CD14-positive monocyte (primary cell): Measurements from ENCODE around the gene BBS2. TPM values are rescaled to one million over a fixed set of nuclear protein-coding genes. Genes with fewer than 3 reads are reported as not detected.

Experiments used
- DNase-seq, 3 donors: peaks; one replicate each; pipeline ENCODE4 v3.0.0-alpha.2; 2011 to 2022
- H2AFZ ChIP-seq: 2 replicates; pipeline ENCODE4 v1.6.0; 2012; ENCODE audit warnings: mild to moderate bottlenecking, low read depth, low read length, inconsistent platforms; ENCODE audit not compliant: insufficient read depth, poor library complexity, severe bottlenecking
- H3K27ac ChIP-seq, 2 donors: 1 replicate in 1 of 2; 2 replicates in 1 of 2; pipeline ENCODE4 v1.5.1; 2012 to 2013; ENCODE audit warnings: low read length in 2 of 2, control low read depth in 1 of 2, inconsistent platforms in 1 of 2, low read depth in 1 of 2, mild to moderate bottlenecking in 1 of 2
- H3K27me3 ChIP-seq, 2 donors: one replicate each; pipeline versions ENCODE4 v1.6.0 to v1.6.1; 2011 to 2013; ENCODE audit warnings: low read length in 2 of 2; ENCODE audit not compliant: control insufficient read depth in 2 of 2, insufficient read depth in 2 of 2
- H3K36me3 ChIP-seq, 2 donors: replicated peaks in 1 of 2; 1 replicate in 1 of 2; 2 replicates in 1 of 2; pipeline versions ENCODE4 v1.5.1 to v1.6.1; 2012 to 2013; ENCODE audit warnings: low read length in 2 of 2, control low read depth in 1 of 2, inconsistent platforms in 1 of 2, mild to moderate bottlenecking in 1 of 2; ENCODE audit not compliant: insufficient read depth in 2 of 2, control insufficient read depth in 1 of 2
- H3K4me1 ChIP-seq, 2 donors: 1 replicate in 1 of 2; 2 replicates in 1 of 2; pipeline versions ENCODE4 v1.5.1 to v1.6.1; 2012 to 2013; ENCODE audit warnings: low read length in 2 of 2, control low read depth in 1 of 2, inconsistent platforms in 1 of 2, mild to moderate bottlenecking in 1 of 2, moderate library complexity in 1 of 2; ENCODE audit not compliant: insufficient read depth in 2 of 2, control insufficient read depth in 1 of 2
- H3K4me2 ChIP-seq: replicated peaks from 2 replicates; pipeline ENCODE3; 2012; ENCODE audit warnings: low read length, moderate library complexity, mild to moderate bottlenecking; ENCODE audit not compliant: poor library complexity, severe bottlenecking; ENCODE audit errors: extremely low read depth
- H3K4me3 ChIP-seq, 3 experiments: fragments of 200-600 bp in 1 of 3; sonication (generic) in 1 of 3; replicated peaks in 1 of 3; 1 replicate in 2 of 3; 2 replicates in 1 of 3; pipeline ENCODE4 v1.5.1; 2011 to 2013; ENCODE audit warnings: low read length in 3 of 3, mild to moderate bottlenecking in 3 of 3, control low read depth in 2 of 3, low read depth in 2 of 3, inconsistent platforms in 1 of 3, moderate library complexity in 1 of 3
- H3K79me2 ChIP-seq: 2 replicates; pipeline ENCODE4 v1.6.0; 2012; ENCODE audit warnings: mild to moderate bottlenecking, control low read depth, inconsistent platforms, low read length, moderate library complexity; ENCODE audit not compliant: insufficient read depth
- H3K9ac ChIP-seq: 2 replicates; pipeline ENCODE4 v1.6.0; 2017; ENCODE audit warnings: low read length, mild to moderate bottlenecking; ENCODE audit not compliant: insufficient read depth, poor library complexity, severe bottlenecking
- H3K9me3 ChIP-seq, 2 donors: replicated peaks in 1 of 2; 1 replicate in 1 of 2; 2 replicates in 1 of 2; pipeline versions ENCODE4 v1.5.1 to v1.6.1; 2012 to 2013; ENCODE audit warnings: low read length in 2 of 2, control low read depth in 1 of 2; ENCODE audit not compliant: control insufficient read depth in 1 of 2, insufficient read depth in 1 of 2
- H4K20me1 ChIP-seq: 2 replicates; pipeline ENCODE4 v1.6.0; 2012; ENCODE audit warnings: mild to moderate bottlenecking, low read length, control low read depth, moderate library complexity; ENCODE audit not compliant: insufficient read depth
- H3K27ac Mint-ChIP-seq, 7 donors: one replicate each; pipeline ENCODE4 v1.8.0; 2020; ENCODE audit warnings: mild to moderate bottlenecking in 7 of 7, mixed read lengths in 7 of 7, moderate library complexity in 6 of 7, inconsistent platforms in 2 of 7
- H3K27me3 Mint-ChIP-seq, 3 donors: one replicate each; pipeline ENCODE4 v1.8.0; 2021 to 2022; ENCODE audit warnings: low read depth in 3 of 3, mild to moderate bottlenecking in 3 of 3, mixed read lengths in 3 of 3, moderate library complexity in 3 of 3, inconsistent platforms in 1 of 3
- H3K36me3 Mint-ChIP-seq, 2 donors: one replicate each; pipeline ENCODE4 v1.8.0; 2020; ENCODE audit warnings: mixed read lengths in 2 of 2, inconsistent platforms in 1 of 2, mild to moderate bottlenecking in 1 of 2
- H3K4me1 Mint-ChIP-seq: one replicate; pipeline ENCODE4 v1.8.0; 2020; ENCODE audit warnings: mild to moderate bottlenecking, mixed read lengths
- H3K4me3 Mint-ChIP-seq, 2 donors: one replicate each; pipeline ENCODE4 v1.8.0; 2020; ENCODE audit warnings: mild to moderate bottlenecking in 2 of 2, mixed read lengths in 2 of 2, moderate library complexity in 1 of 2
- H3K9me3 Mint-ChIP-seq, 7 donors: one replicate each; pipeline ENCODE4 v1.8.0; 2020 to 2022; ENCODE audit warnings: mixed read lengths in 7 of 7, mild to moderate bottlenecking in 6 of 7, moderate library complexity in 6 of 7, inconsistent platforms in 2 of 7
- WGBS: methylation state at CpG from one replicate; pipeline ENCODE4 v1.1.5; 2013; ENCODE audit warnings: missing lambda C conversion rate; ENCODE audit not compliant: insufficient coverage; 5-methylcytosine and 5-hydroxymethylcytosine counted together
- intact Hi-C, 2 donors: fragments of 100-400 bp; cut with micrococcal nuclease; formaldehyde crosslinking; loops; one replicate each; pipeline versions ENCODE4 v1.15.0 to v1.15.1; 2023
- polyA plus RNA-seq, 3 donors: library from polyadenylated mRNA; depleted of rRNA in 1 of 3; unstranded in 2 of 3; stranded (reverse) in 1 of 3; fragments of 300-500 nt in 2 of 3; fragments of >200 nt in 1 of 3; fragmentation: Illumina TruSeq in 2 of 3; gene quantifications; 1 replicate in 2 of 3; 2 replicates in 1 of 3; pipeline ENCODE4 v1.2.3, GENCODE V29; 2012 to 2021
- TF ChIP-seq, protein P1 (sequence below): fragments of 200-600 bp; IDR thresholded peaks from one replicate; pipeline ENCODE4 v1.8.0; 2022; ENCODE audit warnings: antibody characterized with exemption, mild to moderate bottlenecking

Gene BBS2
- polyA plus RNA-seq, 3 donors: 16.6 to 35.5 (median 18.8) TPM

DNA sequence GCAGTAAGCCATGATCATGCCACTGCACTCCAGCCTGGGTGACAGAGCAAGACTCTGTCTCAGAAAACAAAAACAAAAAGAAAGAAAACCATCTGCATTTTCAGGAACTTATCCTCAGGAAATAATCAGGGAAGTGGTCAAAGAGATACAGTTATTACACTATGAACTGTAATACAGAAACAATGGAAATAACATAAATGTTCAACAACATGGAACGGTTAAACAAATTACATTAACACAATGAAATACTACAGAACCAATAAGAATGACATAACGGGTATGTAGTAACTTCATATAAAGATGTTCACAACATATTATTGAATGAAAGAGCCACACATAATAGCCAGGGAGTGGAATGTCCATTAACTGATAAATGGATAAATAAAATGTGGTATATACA lies 6.7 kb downstream of the BBS2 start:
- DNase-seq: no peak
- Histone ChIP-seq H3K9ac (no peak overlapping the region), H3K4me1 (peaks cover 4 to 8% of the 10 kb centered on the region in 2 donors), H3K27me3 (no peaks in the 10 kb centered on the region), H2AFZ (no peak overlapping the region), H3K79me2 (no peaks in the 10 kb centered on the region), H4K20me1 (peaks cover 26% of the 10 kb centered on the region), H3K27ac (no peak overlapping the region), H3K36me3 (peaks cover 28 to 43% of the 10 kb centered on the region in 2 donors), H3K9me3 (no peaks in the 10 kb centered on the region), H3K4me3 (no peak overlapping the region), H3K4me2 (no peak overlapping the region)
- TF ChIP-seq, protein P1, sequence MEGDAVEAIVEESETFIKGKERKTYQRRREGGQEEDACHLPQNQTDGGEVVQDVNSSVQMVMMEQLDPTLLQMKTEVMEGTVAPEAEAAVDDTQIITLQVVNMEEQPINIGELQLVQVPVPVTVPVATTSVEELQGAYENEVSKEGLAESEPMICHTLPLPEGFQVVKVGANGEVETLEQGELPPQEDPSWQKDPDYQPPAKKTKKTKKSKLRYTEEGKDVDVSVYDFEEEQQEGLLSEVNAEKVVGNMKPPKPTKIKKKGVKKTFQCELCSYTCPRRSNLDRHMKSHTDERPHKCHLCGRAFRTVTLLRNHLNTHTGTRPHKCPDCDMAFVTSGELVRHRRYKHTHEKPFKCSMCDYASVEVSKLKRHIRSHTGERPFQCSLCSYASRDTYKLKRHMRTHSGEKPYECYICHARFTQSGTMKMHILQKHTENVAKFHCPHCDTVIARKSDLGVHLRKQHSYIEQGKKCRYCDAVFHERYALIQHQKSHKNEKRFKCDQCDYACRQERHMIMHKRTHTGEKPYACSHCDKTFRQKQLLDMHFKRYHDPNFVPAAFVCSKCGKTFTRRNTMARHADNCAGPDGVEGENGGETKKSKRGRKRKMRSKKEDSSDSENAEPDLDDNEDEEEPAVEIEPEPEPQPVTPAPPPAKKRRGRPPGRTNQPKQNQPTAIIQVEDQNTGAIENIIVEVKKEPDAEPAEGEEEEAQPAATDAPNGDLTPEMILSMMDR: no peak
- Mint-ChIP-seq H3K27me3 (peaks cover 0 to 2% (median 0%) of the 10 kb centered on the region in 3 donors), H3K9me3 (no peaks in the 10 kb centered on the region), H3K27ac (peak overlapping the region in 3 of 7 donors; percentile 30 to 63 (median 49)), H3K4me3 (no peak overlapping the region), H3K4me1 (peaks cover 17% of the 10 kb centered on the region), H3K36me3 (peaks cover 30 to 34% of the 10 kb centered on the region in 2 donors)
- WGBS: no CpG with 5 or more reads among the region's 2 CpGs
- intact Hi-C loops: no loop called here

DNA sequence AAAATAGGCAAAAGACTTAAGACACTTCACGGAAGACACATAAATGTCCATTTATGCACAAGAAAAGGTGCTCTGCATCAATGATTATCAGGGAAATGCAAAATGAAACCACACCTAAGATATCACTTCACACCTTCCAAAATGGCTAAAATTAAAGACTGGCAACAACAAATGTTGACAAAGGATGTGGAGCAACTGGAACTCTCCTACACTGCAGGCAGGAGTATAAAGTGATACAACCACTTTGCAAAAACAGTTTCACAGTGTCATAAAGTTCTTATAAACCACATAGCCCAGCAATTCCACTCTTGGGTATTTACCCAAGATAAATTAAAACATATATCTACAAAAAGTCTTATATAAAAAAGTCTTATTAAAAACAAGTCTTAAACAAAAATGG lies 7.8 kb downstream of the BBS2 start:
- Histone ChIP-seq H3K4me3 (no peak overlapping the region), H3K9me3 (no peaks in the 10 kb centered on the region), H3K36me3 (peaks cover 36 to 53% of the 10 kb centered on the region in 2 donors), H3K9ac (no peak overlapping the region), H3K27ac (no peak overlapping the region), H4K20me1 (peaks cover 26% of the 10 kb centered on the region), H3K4me1 (peaks cover 4 to 8% of the 10 kb centered on the region in 2 donors), H3K79me2 (no peaks in the 10 kb centered on the region), H3K4me2 (no peak overlapping the region), H3K27me3 (no peaks in the 10 kb centered on the region), H2AFZ (no peak overlapping the region)
- TF ChIP-seq, protein P1: no peak
- WGBS: 100% methylated on average over 1 of the region's 1 CpG
- Mint-ChIP-seq H3K9me3 (no peaks in the 10 kb centered on the region), H3K36me3 (peaks cover 39 to 45% of the 10 kb centered on the region in 2 donors), H3K4me3 (no peak overlapping the region), H3K27ac (no peak overlapping the region), H3K27me3 (no peaks in the 10 kb centered on the region), H3K4me1 (peaks cover 17% of the 10 kb centered on the region)
- intact Hi-C loops: no loop called here
- DNase-seq: no peak
